ENCODE measurements around the gene ZNF385A.

The ZNF385A gene

DNA sequence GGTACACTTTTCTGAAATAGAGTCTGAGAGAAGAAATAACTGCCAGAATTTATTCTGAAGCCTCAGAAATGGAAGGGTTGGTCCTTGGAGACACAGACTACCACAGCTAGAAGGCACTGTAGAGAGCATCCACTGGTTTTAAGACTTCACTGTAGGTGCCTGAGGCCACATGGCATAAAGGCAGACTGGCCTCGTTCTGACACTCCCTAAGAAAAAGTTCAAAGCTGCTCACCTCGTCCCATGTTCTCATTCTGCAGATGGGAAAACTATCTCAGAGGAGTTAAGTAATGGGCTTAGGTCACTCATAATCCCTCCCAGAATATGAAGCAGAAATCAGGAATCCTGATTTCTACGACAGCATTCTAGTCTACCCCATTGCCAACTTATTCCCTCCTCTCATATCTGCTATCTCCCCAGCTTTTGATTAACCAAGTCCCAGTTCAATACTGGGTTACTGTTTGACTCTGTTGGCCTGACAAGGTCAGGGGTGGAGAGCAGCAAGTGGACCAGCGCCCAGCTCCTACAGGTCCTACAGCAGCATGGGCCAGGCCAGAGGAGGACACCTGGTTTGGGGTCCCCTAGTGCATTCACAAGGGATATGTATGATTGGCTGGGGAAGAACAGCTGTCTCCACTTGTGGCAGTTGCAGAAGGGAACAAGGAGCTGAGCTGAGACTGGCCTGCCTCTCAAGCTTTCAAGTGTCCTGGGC is 30.8 kb upstream of the ZNF385A start:
- DNase-seq, result no peak

DNA sequence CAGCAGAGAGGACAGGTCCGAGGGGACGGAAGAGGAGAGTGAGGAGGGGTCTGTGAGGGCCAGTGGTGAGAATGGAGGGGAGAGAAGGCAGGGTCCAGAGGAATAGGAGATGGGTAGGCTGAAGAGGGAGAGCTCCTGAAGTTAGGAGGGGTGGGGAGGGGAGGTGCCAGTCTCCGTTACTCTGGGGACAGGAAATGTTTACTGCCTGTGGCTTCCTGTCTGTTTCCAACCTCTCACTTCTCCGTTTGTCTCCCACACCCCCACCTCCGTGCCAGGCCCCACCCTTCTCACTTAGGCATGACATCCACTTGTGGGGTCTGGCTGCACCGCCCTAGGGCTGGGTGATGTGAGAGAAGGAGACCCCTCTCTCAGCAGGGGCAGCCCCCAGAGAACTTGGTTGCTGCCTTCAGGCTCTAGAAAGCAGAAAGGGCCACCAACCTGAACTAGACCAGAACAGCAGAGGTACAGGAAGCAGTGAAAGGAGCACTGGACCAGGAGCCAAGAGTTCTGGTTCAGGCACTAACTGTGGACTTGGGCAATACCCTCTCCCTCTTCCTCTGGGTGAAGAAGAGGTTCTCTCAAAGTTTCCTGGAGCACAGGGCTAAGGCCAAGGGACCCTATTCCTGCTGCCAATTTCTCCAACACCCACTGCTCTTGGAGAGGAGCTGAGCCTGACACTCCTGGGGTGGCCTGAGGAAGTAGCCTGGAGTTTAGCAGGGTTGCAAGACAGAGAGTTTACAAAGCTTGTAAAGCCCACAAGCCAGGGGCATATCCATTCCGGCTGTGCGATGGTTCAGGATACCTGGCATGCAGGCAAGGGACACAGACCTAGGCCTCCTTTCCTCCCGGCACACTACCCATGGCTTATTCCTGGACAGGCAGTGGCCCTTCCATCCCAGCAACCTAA is 29.0 kb upstream of the ZNF385A start:
- peak; percentile 69 for DNase-seq

DNA sequence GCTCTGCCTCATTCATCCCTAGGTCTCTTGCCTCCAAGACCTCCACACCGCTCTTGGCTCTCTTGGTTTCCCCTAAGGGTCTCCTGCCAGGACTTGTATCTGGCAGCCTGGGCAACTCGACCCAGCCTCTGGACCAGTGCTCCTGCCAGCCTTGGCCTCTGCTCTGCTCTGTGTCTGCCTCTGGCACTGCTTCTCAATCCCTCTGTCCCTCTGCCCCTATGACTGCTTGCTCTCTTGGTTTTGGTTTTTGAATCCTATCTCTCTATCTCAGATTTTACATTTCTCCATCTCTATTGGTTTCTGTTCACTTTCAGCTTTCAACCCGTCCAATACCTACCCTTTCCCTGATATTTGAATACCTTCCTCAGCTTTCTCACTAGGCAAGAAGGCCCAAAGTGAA is 28.3 kb upstream of the ZNF385A start:
- no peak for DNase-seq

DNA sequence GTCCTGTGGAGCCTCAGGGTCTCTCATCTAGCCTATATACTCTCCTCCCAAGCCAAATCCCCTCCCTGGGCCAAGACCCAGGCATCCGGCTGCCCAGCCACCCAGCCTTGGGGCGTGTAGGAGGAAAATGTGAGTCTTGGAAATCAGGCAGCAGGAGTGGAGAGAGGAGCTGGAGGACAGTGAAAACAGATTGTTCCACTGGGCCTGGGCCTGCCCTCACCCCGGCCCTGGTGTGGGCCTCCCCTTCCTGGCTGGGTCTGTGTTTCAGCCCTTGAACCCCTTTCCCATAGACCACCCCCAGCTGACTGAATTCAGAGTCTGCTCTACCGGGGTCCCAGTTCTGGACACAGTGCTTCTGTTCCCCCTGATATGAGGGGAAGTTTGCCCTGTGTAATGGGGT is 27.8 kb upstream of the ZNF385A start:
- no peak for DNase-seq

GRCh38 chr12:54411391-54412241 is 27.1 kb upstream of the ZNF385A start:
- DNase-seq, result peak; percentile 60

GRCh38 chr12:54409267-54409666 is 24.7 kb upstream of the ZNF385A start:
- DNase-seq, result no peak

- DNase-seq, result no peak
Observed at GRCh38 chr12:54407183-54407905, 22.8 kb upstream of the ZNF385A start.

DNA sequence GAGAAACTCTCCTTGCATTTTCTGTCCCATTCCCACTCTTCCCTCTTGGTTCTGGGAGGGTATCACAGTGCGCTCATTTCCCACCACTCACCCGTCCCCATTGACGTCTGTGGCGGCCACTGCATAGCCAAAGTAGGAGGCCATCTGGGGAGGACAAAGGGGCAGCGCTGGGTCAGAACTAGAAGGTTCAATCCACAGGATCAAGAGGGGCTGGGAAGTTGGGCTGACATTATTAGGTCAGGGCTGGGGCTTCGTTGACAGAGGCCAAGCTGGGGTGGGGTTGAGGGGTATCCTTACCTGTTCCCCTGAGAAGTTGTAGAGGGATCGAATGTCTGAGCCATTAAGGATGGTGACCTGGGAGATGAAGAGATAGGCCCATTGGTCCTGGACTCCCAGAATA is 21.0 kb upstream of the ZNF385A start:
- no peak for DNase-seq

DNA sequence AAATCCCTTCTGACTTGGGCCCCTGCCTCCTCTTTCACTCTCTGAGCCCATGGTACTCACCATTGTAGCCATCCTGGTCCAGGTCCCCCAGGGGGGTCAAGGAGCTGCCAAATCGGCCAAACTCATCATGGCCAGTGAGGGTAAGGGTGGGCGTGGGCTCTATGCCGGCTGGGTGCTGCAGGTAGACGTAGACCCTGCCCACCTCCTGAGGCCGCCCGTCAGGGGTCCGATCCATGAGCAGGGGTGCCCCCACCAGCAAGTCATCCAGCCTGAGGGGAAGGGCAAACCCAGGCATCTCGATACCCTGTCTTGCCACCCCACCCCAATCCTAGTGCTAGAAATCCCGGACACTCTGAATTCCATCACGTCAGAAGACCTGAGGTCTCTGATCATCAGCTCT is 20.6 kb upstream of the ZNF385A start:
- no peak for DNase-seq

DNA sequence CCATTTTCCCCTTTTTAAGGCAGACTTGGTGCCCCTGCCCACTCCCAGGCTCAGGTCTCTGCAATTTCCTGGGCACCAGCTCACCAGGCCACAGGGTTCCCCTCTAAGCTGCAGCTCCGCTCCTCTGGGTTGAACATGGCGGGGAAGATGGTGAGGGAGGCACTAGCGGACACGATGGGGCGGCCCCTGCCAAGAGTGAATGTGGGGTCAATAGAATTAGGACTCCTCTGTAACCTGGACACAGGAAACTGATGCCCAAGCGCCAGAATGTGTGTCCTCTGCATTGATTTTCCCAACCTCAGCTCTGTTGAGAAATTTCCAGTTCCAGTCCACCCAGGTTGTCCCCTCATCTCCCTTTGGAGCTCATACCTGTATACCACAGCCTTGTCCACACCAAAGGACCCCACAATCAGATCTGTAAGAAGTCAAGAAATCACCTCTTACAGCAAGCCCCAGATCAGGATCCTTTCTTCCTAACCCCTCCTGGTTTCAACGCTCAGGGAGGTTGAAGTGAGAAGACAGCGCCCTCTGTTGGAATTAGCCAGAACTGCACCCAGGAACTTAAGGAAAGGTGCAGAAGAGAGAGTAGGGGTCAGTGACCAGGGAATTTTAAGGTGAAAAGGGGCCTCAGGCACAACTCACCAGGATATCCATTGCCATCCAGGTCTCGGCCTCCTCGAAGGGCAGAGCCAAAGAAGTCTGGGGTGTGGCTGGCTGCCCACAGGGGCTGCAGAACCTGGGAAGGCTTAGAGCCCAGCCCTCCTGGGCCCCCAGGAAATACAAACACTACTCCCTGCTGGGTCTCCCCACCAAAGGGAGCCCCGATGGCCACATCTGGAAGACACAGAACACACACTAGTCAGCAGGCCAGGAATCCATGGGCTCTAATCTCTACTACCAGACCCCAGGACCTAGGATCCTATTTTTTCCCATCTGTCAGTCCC is 19.8 kb upstream of the ZNF385A start:
- DNase-seq, result peak; percentile 69

DNA sequence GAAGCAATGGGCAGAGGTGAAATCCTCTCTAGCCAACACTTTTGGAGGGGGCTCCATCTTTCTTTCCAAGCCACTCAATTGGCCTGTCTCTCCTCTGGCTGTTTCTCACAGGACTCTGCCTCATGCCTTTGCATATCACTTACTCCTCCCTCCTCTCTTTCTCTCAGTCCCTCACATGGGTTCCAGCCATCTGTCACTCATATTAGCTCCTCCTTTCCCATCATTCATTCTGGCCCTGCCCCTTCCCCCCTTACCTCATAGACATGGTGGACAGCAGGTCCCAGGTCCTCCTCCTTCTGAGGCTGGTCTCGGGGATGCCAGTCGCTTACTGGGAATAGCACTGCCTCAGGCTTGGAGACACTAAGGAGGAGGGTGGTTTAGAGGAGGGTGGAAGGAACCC is 16.6 kb upstream of the ZNF385A start:
- no peak for DNase-seq

DNA sequence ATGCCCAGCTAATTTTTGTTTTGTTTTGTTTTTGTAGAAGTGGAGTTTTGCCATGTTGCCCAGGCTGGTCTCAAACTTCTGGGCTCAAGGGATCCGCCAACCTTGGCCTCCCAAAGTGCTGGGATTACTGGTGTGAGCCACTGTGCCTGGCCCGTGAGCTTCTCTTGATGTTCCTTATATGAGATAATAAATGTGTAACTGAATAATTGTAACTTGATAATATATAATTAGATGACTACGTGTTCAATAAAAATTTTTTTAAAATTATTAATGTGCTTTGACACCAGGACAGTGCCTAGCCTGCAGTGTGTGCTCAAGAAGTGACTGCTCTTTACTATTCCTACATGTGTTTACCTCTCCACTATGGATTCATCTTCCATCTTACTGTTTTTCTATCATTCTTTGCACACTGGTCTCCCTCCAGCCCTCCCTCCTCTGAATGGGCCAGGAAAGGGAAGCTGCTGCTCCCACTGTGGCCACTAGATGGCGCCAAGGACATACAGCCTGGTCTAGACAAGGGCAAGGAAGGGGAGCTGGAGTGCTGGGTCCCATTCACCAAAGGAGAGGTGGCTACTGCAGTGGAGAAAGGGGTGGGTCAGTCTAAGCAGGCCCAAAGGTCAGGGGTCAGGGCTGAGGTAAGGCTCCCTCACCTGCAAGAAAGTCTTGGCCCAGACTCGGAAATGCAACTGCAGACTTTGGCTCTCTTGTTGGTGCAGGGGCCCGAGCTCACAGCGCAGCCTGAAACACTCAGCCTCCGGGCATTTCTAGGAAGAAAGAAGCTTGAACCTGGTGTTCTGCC is 14.7 kb upstream of the ZNF385A start:
- DNase-seq, result peak; percentile 90

DNA sequence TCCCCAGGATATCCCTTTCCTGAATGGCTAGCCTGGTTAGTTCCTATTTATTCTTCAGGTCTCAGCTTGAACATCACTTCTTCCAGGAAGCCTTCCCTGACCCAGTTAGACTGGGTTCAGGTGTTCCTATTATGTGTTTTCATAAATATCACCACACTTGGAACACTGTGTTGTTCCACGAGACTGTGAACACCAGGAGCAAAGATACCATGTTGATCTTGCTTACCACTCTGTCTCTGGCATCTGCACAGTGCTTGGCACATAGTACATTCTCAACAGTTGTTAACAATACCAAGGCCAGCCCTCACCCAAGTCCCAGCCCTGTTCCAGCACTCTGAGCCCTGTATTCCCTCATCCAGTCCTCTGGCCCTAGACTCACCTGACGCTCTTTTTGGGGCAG is 13.7 kb upstream of the ZNF385A start:
- DNase-seq, result no peak

DNA sequence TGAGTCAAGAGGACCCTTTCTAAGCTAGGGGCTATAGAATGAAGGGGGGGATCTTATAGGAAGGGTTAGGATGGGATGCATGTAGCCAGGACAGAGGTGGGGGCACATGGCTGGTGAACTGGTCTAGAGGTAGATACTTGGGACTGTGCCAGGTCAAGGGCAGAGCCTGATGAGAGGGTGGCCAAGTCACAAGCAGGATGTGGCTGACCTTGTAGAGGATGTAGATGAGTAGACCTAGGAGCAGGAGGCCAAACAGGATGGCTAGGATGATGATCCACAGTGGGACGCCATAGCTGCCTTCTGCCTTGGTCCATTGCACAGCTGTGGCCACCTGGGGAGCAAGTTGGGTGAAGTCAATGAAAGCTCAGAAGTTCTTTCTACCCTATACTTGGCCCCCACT is 12.6 kb upstream of the ZNF385A start:
- no peak for DNase-seq

GRCh38 chr12:54395545-54395944 is 11.0 kb upstream of the ZNF385A start:
- no peak for DNase-seq

GRCh38 chr12:54394986-54395385 is 10.5 kb upstream of the ZNF385A start:
- no peak for DNase-seq

- DNase-seq, result peak; percentile 46
Observed at GRCh38 chr12:54394281-54394719, 9.8 kb upstream of the ZNF385A start.

DNA sequence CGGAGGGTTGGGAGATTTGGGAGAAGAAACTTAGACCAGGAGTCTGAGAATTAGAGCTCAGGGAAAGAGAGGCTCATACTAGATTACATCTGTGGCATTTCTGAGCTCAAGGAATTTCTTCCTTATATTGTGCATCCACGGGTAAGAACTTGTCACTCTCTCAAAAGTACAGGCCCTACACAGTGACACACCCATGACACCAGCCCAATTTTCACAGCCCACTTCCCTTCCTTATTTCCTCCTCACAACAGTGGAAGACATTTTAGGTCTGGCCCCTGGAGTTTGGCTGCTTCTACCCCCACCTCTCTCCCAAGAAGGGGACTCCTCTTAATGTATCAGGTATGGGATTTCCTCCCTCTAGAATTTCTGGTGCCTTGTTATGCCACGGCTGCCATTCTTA is 9.2 kb upstream of the ZNF385A start:
- DNase-seq, result no peak

DNA sequence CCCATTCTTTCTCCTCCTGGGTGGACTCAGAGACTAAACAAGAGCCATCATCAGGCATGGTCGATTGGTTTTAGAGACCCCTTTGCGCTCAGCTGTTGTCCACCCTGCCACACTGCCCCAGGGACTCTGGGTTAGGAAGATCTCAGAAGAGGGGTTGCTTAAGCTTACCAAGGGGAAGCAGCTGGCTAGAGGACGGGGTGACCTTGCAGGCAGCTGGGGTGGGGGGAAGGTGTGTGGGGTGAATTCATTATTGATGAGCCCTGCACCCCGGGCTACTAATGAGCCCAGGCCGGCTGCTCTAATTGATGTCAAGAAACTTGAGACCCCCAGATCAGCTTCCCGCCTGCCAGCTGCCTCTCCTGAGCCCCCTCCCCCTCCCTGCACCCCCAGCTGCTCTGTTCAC is 8.7 kb upstream of the ZNF385A start:
- DNase-seq, result no peak

DNA sequence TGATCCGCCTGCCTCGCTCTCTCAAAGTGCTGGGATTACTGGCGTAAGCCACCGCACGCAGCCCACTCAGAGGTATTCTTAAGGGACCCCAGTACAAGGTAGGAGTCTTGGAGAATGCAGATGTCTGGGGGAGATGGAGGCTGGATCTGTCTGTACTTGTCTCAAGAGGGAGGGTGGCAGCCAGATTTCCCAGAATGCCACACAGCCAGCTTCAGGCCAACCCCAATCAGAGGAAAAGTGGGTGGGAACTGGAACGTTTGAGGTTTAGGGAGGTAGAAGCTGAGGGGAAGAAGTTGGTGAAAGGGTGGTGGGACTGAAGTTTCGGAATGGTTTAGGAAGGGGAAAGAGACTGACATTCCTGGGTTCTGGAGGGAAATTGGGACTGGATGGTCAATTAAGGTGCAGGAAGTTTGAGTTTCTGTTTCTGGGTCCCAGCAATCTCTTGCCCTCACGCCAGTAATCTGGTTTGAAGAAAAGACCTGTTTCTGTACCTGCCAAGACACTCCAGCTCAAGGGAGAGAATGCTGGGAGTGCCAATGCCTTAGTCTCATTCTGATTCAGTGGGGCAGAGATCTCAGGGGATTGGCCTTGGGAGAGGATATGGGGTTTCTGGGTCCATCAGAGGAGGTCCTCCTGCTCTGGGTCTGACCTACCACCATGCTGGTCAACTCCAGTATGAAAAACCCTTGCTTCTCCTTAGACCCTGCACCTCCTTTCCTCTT is 8.1 kb upstream of the ZNF385A start:
- DNase-seq, result no peak

Data from activated naive CD4-positive, alpha-beta T cell treated with Interleukin-2 at 50 U/mL for 16 hours (primary cell).